Iris pigment epithelial cell (primary cell): ENCODE results near the gene TMEM140.

ENCODE experiments used
- DNase-seq: peaks from one replicate; pipeline ENCODE4 v3.0.0-alpha.2; 2011; ENCODE audit warnings: low read depth

Gene TMEM140

GRCh38 chr7:135195156-135195555 is 47.3 kb downstream of the TMEM140 start:
- no peak for DNase-seq

DNA sequence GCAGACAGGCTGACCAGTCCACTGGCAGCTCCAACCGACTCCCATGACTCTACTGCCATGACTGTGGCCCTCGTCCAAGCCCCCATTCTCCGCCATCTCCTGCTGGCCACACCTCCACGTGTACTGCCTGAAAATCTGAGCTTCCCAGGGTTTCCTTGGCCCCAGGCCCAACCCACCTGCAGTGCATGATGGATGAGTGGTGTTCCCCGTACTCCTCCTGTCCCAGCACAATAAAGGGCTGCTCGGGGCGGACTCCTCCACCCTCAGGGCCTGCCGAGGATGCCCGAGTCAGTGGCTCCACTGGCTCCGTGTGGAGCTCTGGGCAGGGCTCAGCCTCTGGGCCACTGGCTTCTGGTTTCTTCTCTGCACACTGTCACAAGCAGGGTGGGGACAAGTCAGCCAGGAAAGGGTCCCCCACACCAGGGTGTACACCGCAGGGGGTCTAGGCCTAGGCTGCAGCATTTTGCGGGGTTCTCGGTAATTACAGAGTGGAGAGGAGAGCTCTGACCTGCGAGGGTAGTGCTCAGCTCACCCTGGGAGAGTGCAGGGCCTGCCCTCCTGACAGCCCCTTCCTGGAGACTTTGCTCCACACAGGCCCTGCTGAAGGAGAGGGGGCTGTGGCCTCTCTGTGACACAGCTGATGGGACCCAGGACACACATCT is 48.2 kb downstream of the TMEM140 start:
- no peak for DNase-seq

DNA sequence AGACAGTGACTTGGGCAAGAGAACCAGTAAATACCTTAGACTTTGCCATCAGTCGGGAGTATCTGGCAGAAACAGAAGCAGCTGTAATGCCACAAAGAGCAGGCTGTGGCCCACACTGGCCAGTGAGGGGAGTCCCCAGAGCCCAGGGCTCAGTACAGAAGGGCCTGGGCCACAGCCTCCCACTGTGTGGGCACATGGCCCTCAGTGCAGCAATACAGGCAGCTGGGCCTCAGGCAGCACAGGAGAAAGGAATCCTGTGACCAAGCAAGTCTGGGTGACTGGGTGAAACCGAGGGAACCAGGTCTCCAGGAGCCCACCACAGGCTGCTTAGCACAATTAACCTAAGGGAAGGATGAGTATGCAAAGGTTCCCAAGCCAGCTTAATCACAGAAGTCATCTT is 49.5 kb downstream of the TMEM140 start:
- no peak for DNase-seq

- DNase-seq = peak; percentile 87
Measured at GRCh38 chr7:135197906-135198655, 50.2 kb downstream of the TMEM140 start.

GRCh38 chr7:135199439-135199838 is 51.6 kb downstream of the TMEM140 start:
- DNase-seq = no peak

DNA sequence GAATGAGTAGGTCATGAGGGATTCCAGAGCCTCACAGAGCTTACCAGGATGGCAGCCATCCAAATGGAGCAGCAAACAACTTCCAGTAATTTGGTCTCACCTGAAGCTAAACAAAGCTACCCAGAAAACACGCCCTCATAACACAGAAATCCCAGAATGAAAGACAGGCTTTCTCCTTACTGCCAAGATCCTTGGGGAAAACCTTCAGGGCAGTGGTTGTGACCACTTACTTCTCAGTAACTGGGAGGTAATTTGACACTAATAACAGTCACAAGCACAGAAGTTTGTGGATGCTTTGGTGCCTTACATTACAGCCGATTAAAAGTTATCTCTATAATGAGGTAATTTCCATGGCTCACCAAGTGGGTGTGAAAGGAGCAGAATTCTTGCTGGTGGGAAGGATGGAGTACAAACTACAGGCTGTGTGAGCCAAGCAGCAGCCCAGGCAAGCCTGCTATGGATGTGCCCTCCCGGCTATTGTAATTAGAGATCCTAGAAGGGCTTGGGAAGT is 53.0 kb downstream of the TMEM140 start:
- peak; percentile 39 for DNase-seq

GRCh38 chr7:135201350-135201749 is 53.5 kb downstream of the TMEM140 start:
- no peak for DNase-seq

- peak; percentile 76 for DNase-seq
Measured at GRCh38 chr7:135204341-135204749, 56.5 kb downstream of the TMEM140 start.

DNA sequence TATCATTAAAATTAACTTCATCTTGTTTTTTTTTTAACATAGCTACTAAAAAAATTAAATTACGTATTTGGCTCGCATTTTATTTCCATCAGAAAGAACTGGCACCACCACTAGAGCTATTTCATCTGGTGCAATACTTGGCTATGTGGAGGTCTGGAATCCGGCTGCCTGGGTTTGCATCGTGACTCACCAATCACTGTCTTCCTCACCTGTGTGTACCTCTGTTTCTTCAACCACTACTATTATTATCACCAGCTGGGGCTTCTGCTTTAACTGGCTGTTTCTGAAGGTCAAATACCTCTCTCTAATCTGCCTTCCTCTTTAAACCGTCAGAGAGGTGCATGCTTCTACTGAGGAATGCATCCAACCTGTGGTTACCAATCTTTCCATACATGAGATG is 57.0 kb downstream of the TMEM140 start:
- peak; percentile 34 for DNase-seq

DNA sequence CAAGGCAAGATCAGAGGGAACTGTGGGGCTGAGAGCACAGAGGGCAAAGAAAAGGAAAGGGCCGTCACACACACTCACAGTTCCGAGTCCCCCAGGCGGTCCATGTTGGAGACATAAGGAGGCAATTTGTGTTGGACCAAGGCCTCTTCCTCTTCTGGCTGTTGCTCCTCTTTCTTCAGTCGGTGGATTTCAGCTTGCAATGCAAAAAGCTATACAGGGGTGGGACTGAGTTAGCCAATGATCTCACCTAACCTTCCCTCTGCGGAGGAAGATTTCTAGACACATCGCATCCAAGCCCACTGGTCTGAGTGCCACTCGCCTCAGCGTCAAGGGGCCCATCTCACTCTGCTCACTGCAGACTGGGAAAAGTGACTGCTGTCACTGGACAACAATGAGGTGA is 58.0 kb downstream of the TMEM140 start:
- no peak for DNase-seq

- DNase-seq = no peak
Measured at GRCh38 chr7:135206941-135207391, 59.1 kb downstream of the TMEM140 start.

GRCh38 chr7:135207406-135208101 is 59.7 kb downstream of the TMEM140 start:
- no peak for DNase-seq

GRCh38 chr7:135208102-135208793 is 60.4 kb downstream of the TMEM140 start:
- no peak for DNase-seq

DNA sequence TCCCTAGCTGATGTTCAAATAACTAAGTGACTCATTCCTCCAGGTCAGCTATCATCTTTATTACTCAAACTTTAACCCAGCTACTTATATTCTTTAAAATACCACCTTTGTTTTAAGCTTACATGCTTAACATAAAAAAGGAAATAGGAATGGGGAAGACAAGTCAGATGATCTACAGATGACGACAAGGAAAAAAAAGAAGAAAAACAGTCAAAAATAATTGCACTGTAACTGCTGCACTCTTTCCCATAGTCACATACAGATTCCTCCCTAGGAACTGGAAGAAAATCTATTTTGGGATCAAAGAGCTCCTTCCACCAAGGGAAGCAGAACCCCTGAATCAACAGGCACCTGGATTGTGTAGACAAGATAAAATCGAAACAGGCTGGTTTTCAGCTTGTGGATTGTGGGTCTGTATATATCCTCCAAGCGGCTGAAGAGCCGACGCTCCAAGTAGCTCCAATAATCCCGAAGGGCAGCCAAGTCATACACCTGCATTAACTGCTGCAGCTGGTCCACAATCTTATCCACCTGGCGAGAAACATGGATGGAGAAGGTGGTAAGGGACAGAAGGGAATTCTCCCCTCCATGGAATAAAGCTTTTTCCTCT is 61.5 kb downstream of the TMEM140 start:
- no peak for DNase-seq

DNA sequence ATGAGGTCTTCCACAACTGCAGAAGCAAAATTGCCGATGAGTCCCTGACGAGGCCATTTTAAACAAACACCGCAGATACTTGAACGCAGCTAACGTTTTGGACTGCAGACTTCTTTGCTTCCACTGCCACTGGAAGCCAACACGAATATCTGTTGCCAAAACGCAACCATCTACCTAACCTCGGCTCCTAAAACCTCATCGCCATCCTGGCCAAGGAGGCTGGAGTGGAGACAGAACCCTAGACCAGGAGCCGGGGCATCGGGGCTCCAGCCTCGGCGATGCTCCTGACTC is 63.0 kb downstream of the TMEM140 start:
- peak; percentile 31 for DNase-seq

DNA sequence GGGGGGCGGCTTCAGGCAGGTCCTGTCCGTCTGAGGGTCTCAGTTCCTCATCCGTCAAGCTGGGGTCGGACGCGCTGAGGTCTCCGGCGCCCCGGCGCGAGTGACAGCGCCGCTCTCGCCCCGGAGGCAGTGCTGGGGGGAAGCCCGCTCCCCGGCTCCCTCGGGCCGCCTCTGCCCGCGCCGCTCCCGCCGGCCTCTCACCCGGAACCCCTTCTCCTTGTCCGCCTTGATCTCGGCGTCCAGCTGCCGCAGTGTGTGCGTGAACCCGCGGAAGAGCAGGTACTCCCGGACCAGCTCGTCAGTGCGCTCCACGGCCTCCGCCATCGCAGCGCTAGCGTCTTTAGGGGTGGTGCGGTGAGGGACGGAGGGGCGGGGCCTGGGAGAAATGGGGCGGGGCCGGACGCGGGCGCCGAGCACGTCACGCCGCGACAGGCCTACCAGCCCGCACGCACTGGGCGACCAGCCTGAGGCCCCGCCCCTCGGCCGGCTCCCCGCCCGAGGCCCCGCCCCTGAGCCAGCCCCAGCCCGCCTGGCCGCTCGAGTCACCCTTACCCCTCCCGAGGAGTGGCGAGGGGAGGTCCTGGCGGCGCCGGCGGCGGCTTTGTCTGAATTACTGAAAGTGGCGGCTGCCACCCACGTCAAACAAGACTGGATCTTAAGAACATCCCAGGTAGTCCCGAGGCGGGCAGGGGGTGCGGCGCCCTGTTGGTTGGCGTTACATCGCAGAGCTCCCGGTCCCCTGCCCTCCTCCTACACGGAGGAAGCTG is 63.5 kb downstream of the TMEM140 start, which contains the start of gene WDR91:
Gene WDR91, minus strand, starts transcription at position 348 of the 767 bp plus-strand sequence. Its CDS starts 24 bp downstream, at position 324.
- peak; percentile 89 for DNase-seq

DNA sequence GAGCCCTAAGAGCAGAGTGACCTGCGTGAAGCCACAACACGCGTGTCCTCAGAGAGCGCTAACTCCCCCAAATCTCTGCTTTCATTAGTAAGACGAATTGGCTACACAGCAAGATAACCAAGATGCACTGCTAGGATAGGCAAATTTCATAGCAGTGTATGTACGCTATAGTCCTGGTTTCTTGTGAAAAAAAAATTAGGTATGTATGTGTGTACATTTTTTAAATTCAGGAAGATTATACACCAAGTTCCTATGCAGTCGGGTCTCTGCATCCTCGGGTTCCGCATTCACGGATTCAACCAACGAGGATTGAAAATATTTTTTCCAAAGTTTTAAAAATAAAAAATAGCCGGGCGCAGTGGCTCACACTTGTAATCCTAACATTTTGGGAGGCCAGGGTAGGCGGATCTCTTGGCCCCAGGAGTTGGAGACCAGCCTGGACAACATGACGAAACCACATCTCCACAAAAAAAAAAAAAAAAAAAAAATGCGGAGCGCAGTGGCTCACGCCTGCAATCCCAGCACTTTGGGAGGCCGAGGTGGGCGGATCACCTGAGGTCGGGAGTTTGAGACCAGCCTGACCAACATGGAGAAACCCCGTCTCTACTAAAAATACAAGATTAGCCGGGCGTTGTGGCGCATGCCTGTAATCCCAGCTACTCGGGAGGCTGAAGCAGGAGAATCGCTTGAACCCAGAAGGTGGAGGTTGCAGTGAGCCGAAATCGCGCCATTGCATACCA is 64.2 kb downstream of the TMEM140 start:
- DNase-seq = peak; percentile 27

DNA sequence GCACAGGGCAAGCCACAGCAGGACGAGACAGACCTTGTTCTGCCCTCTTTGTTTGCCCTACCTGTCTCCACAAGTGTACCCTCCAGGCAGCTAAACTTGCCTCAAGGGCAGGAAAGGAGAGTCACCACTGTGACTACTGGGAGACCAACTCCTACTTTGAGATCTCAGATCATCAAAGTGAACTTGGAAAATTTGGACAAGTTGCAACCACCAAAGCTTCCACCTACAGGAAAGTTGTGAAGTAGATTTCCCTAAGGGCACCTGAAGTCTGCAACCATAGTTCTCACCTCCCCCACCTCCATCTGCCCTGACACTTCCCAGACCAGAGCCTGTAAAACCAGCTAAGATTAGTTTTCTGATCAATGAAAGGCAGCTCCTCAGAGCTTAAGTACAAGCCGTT is 66.0 kb downstream of the TMEM140 start:
- no peak for DNase-seq

DNA sequence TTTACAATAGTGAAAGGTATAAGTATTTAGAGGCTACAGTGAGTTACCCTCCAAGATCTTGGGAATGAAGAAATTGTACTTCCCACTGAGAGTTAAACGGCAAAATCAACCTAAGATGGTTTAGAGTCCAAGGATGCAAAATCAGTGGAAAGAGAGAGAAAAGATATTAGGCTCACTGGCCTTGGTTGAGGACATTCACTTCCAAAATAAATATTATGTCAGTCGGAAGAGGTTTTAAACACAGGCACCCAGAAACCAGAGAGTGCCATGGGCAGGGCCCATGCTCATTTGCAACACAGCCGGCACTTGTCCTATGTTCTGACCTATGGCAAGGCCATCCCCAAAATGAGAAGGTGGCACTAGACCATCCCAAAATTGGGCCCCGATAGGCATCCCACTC is 67.3 kb downstream of the TMEM140 start:
- DNase-seq = no peak

- no peak for DNase-seq
Measured at GRCh38 chr7:135215698-135216097, 67.8 kb downstream of the TMEM140 start.
